ENCODE data around the gene DBH. TPM values are rescaled to one million over a fixed set of nuclear protein-coding genes. Genes with fewer than 3 reads are reported as not detected.

Gene DBH
- polyA plus RNA-seq, 3 donors, result not detected

DNA sequence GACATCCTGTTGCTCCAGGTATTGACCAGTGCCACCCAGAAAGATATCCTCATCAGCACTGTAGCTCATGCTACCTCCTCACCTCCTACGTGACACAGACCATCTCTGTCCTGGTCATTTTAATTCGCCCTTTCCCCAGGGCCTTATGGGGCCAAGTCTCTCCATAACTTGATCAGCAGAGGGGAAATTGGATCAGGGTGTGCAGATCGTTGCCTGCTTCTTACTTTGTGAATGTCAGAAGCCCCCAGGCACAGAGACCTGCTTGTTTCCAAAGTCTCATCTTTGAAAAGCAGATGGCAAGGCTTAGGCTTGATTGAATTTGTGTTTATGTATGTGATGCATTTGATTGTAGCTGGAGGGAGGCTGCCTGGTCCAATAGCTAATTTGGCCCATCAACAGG is 8.8 kb upstream of the DBH start:
- Mint-ChIP-seq H3K36me3 (no peaks in the 10 kb centered on the region), H3K4me3 (no peak overlapping the region), H3K4me1 (no peaks in the 10 kb centered on the region), H3K27me3 (ENCODE audit: low read depth in 3 of 3) (peaks cover 0 to 4% (median 1%) of the 10 kb centered on the region in 3 donors), H3K27ac (no peak overlapping the region), H3K9me3 (peaks cover 4 to 20% (median 12%) of the 10 kb centered on the region in 7 donors)
- peaks cover 0 to 11% of the 10 kb centered on the region in 2 donors for H3K9me3 ChIP-seq (replicated peaks in 1 of 2; ENCODE audit: control insufficient read depth in 1 of 2, insufficient read depth in 1 of 2, low read length in 2 of 2)
- H3K4me3 ChIP-seq (replicated peaks in 1 of 3; ENCODE audit: low read depth in 2 of 3, low read length in 3 of 3), result no peak overlapping the region
- no peaks in the 10 kb centered on the region for H3K79me2 ChIP-seq (ENCODE audit: insufficient read depth, low read length)
- no peak overlapping the region for H3K27ac ChIP-seq (ENCODE audit: low read depth in 1 of 2, low read length in 2 of 2)
- intact Hi-C loops (cut with micrococcal nuclease), result no loop called here
- no peaks in the 10 kb centered on the region for H3K36me3 ChIP-seq (replicated peaks in 1 of 2; ENCODE audit: control insufficient read depth in 1 of 2, insufficient read depth in 2 of 2, low read length in 2 of 2)
- no peak overlapping the region for H3K9ac ChIP-seq (ENCODE audit: insufficient read depth, low read length, poor library complexity, severe bottlenecking)
- no peaks in the 10 kb centered on the region for H3K27me3 ChIP-seq (ENCODE audit: control insufficient read depth in 2 of 2, insufficient read depth in 2 of 2, low read length in 2 of 2)
- H4K20me1 ChIP-seq (ENCODE audit: insufficient read depth, low read length), result no peaks in the 10 kb centered on the region
- no peak overlapping the region for H2AFZ ChIP-seq (ENCODE audit: insufficient read depth, low read depth, low read length, poor library complexity, severe bottlenecking)
- DNase-seq, result no peak
- H3K4me2 ChIP-seq (replicated peaks; ENCODE audit: extremely low read depth, low read length, poor library complexity, severe bottlenecking), result no peak overlapping the region
- 79% methylated on average over 2 of the region's 3 CpGs for WGBS (ENCODE audit: insufficient coverage)
- TF ChIP-seq, protein P1, sequence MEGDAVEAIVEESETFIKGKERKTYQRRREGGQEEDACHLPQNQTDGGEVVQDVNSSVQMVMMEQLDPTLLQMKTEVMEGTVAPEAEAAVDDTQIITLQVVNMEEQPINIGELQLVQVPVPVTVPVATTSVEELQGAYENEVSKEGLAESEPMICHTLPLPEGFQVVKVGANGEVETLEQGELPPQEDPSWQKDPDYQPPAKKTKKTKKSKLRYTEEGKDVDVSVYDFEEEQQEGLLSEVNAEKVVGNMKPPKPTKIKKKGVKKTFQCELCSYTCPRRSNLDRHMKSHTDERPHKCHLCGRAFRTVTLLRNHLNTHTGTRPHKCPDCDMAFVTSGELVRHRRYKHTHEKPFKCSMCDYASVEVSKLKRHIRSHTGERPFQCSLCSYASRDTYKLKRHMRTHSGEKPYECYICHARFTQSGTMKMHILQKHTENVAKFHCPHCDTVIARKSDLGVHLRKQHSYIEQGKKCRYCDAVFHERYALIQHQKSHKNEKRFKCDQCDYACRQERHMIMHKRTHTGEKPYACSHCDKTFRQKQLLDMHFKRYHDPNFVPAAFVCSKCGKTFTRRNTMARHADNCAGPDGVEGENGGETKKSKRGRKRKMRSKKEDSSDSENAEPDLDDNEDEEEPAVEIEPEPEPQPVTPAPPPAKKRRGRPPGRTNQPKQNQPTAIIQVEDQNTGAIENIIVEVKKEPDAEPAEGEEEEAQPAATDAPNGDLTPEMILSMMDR (IDR thresholded peaks at IDR 0.05), result no peak
- no peaks in the 10 kb centered on the region for H3K4me1 ChIP-seq (ENCODE audit: control insufficient read depth in 1 of 2, insufficient read depth in 2 of 2, low read length in 2 of 2)

DNA sequence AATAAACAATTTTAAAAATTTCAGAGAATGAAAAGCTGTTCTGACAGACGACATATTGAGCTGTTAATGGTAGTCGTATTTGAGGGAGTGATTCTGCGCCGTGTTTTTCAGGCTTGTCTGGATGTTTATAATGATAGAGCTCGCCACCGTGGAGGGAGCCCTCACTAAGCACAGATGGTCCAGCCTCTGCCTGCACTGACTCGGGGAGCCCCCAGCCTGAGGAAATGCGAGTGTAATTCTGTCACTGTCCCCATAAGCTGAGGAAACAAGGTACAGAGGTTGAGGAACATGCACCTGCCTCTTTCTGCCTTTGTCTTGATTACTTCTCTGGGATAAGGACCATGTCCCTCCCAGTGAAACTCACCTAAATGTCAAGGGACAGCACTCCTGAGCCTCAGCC is 7.4 kb upstream of the DBH start:
- no peak overlapping the region for H3K9ac ChIP-seq (ENCODE audit: insufficient read depth, low read length, poor library complexity, severe bottlenecking)
- H3K79me2 ChIP-seq (ENCODE audit: insufficient read depth, low read length), result no peaks in the 10 kb centered on the region
- H3K36me3 ChIP-seq (replicated peaks in 1 of 2; ENCODE audit: control insufficient read depth in 1 of 2, insufficient read depth in 2 of 2, low read length in 2 of 2), result no peaks in the 10 kb centered on the region
- Mint-ChIP-seq H3K27me3 (ENCODE audit: low read depth in 3 of 3) (peaks cover 1 to 4% (median 3%) of the 10 kb centered on the region in 3 donors), H3K9me3 (peaks cover 4 to 19% (median 12%) of the 10 kb centered on the region in 7 donors), H3K27ac (no peak overlapping the region), H3K4me1 (no peaks in the 10 kb centered on the region), H3K36me3 (no peaks in the 10 kb centered on the region), H3K4me3 (no peak overlapping the region)
- WGBS (ENCODE audit: insufficient coverage), result 89% methylated on average over 8 of the region's 8 CpGs
- no peak for DNase-seq
- H4K20me1 ChIP-seq (ENCODE audit: insufficient read depth, low read length), result no peaks in the 10 kb centered on the region
- no peak overlapping the region for H3K4me3 ChIP-seq (replicated peaks in 1 of 3; ENCODE audit: low read depth in 2 of 3, low read length in 3 of 3)
- no peak overlapping the region for H3K27ac ChIP-seq (ENCODE audit: low read depth in 1 of 2, low read length in 2 of 2)
- peaks cover 0 to 11% of the 10 kb centered on the region in 2 donors for H3K9me3 ChIP-seq (replicated peaks in 1 of 2; ENCODE audit: control insufficient read depth in 1 of 2, insufficient read depth in 1 of 2, low read length in 2 of 2)
- TF ChIP-seq, protein P1 (IDR thresholded peaks at IDR 0.05), result no peak
- no peak overlapping the region for H3K4me2 ChIP-seq (replicated peaks; ENCODE audit: extremely low read depth, low read length, poor library complexity, severe bottlenecking)
- intact Hi-C loops (cut with micrococcal nuclease), result no loop called here
- H3K4me1 ChIP-seq (ENCODE audit: control insufficient read depth in 1 of 2, insufficient read depth in 2 of 2, low read length in 2 of 2), result no peaks in the 10 kb centered on the region
- H2AFZ ChIP-seq (ENCODE audit: insufficient read depth, low read depth, low read length, poor library complexity, severe bottlenecking), result no peak overlapping the region
- no peaks in the 10 kb centered on the region for H3K27me3 ChIP-seq (ENCODE audit: control insufficient read depth in 2 of 2, insufficient read depth in 2 of 2, low read length in 2 of 2)

All from CD14-positive monocyte (primary cell).